Measurements from ENCODE around the gene POLD2. TPM values are rescaled to one million over a fixed set of nuclear protein-coding genes. Genes with fewer than 3 reads are reported as not detected.

POLD2 gene
- total RNA-seq, 4 donors from 2014 or later = 33.9 to 87.9 (median 71.0) TPM

- 73 to 92% methylated on average over 3 of the region's 3 CpGs for WGBS, 2 donors
- no peak for TF ChIP-seq EP300 (IDR thresholded peaks at IDR 0.05)
- no peak for TF ChIP-seq POLR2A (IDR thresholded peaks at IDR 0.05)
- TF ChIP-seq CTCF (IDR thresholded peaks at IDR 0.05) = no peak
- H3K27ac ChIP-seq = peak overlapping the region; percentile 40 to 97 (median 82)
- H3K36me3 ChIP-seq = peaks cover 0 to under 1% (median 0%) of the 10 kb centered on the region in 3 donors
- H3K9me3 ChIP-seq = no peaks in the 10 kb centered on the region
- no peak for DNase-seq (ENCODE audit: low spot score in 2 of 2)
- H3K27me3 ChIP-seq = no peaks in the 10 kb centered on the region
- H3K4me1 ChIP-seq = peaks cover 0 to 64% (median 21%) of the 10 kb centered on the region in 4 donors
- H3K4me3 ChIP-seq = no peak overlapping the region
These were observed 21.9 kb downstream of the POLD2 start for GRCh38 chr7:44101303-44101965.

GRCh38 chr7:44100458-44101302 is 22.7 kb downstream of the POLD2 start:
- Histone ChIP-seq H3K27ac (peak overlapping the region; percentile 40 to 97 (median 82)), H3K36me3 (no peaks in the 10 kb centered on the region), H3K4me1 (peaks cover 0 to 57% (median 16%) of the 10 kb centered on the region in 4 donors), H3K4me3 (no peak overlapping the region), H3K27me3 (no peaks in the 10 kb centered on the region), H3K9me3 (no peaks in the 10 kb centered on the region)
- 27 to 43% methylated on average over 10 of the region's 10 CpGs for WGBS, 2 donors
- DNase-seq (ENCODE audit: low spot score in 2 of 2) = no peak
- TF ChIP-seq CTCF (IDR thresholded peaks at IDR 0.05) (no peak), EP300 (IDR thresholded peaks at IDR 0.05) (no peak), POLR2A (IDR thresholded peaks at IDR 0.05) (no peak)

GRCh38 chr7:44099669-44100068 is 23.7 kb downstream of the POLD2 start:
- no peaks in the 10 kb centered on the region for H3K36me3 ChIP-seq
- DNase-seq (ENCODE audit: low spot score in 2 of 2) = no peak
- no peak overlapping the region for H3K4me3 ChIP-seq
- H3K27me3 ChIP-seq = no peaks in the 10 kb centered on the region
- H3K9me3 ChIP-seq = no peaks in the 10 kb centered on the region
- TF ChIP-seq CTCF (IDR thresholded peaks at IDR 0.05) = no peak
- no peak for TF ChIP-seq EP300 (IDR thresholded peaks at IDR 0.05)
- no peak for TF ChIP-seq POLR2A (IDR thresholded peaks at IDR 0.05)
- H3K27ac ChIP-seq = peak overlapping the region in 2 of 4 donors; percentile 91 to 97
- peaks cover 0 to 57% (median 15%) of the 10 kb centered on the region in 4 donors for H3K4me1 ChIP-seq
- 56 to 62% methylated on average over 4 of the region's 4 CpGs for WGBS, 2 donors

GRCh38 chr7:44098092-44099068 is 25.0 kb downstream of the POLD2 start:
- WGBS, 2 donors = 89 to 93% methylated on average over 6 of the region's 6 CpGs
- Histone ChIP-seq H3K4me1 (peaks cover 0 to 51% (median 11%) of the 10 kb centered on the region in 4 donors), H3K9me3 (no peaks in the 10 kb centered on the region), H3K27ac (no peak overlapping the region), H3K36me3 (no peaks in the 10 kb centered on the region), H3K27me3 (no peaks in the 10 kb centered on the region), H3K4me3 (no peak overlapping the region)
- TF ChIP-seq POLR2A (IDR thresholded peaks at IDR 0.05) (no peak), CTCF (IDR thresholded peaks at IDR 0.05) (no peak), EP300 (IDR thresholded peaks at IDR 0.05) (no peak)
- DNase-seq (ENCODE audit: low spot score in 2 of 2) = no peak
